NCI-H345 (cell line): ENCODE results near the gene DNAJB12.

Experiments used
- DNase-seq: peaks from one replicate; lab custom pipeline; 2025; lab: John Stamatoyannopoulos, UW

DNAJB12 gene

GRCh38 chr10:72291019-72291532 is 63.6 kb downstream of the DNAJB12 start:
- DNase-seq = no peak

- no peak for DNase-seq
Observed at GRCh38 chr10:72285972-72286521, 68.7 kb downstream of the DNAJB12 start.

- no peak for DNase-seq
Observed at GRCh38 chr10:72283131-72283530, 71.6 kb downstream of the DNAJB12 start.
